Measurements from ENCODE around the gene FGGY.

Gene FGGY

DNA sequence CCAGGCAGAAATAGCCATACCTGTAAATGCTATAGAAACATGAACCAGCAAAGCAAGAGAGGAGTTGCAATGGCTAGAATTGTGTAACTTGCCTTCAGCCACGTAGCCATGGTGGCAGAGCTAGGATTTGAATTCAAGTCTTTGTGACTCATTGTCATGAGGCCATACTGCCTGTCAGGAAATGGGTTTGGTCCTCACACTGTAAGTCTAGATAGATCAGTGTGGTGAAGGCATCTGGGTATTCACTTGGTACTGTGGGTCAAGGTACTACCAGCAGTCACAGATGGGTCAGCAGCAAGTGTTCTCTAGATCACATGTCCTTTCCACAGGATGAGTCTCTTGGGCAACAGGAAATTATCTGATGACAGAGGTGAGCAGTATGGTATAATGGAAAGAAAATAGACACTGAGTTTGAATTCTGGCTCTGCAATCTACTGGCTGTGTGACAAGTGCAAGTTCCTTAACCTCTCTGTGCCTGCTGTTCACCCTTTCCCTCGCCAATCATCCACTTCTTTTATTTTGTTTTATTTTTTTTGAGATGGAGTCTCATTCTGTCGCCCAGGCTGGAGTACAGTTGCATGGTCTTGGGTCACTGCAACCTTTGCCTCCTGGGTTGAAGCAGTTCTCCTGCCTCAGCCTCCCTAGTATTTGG is 36.9 kb downstream of the FGGY start:
- TF ChIP-seq, protein P1, sequence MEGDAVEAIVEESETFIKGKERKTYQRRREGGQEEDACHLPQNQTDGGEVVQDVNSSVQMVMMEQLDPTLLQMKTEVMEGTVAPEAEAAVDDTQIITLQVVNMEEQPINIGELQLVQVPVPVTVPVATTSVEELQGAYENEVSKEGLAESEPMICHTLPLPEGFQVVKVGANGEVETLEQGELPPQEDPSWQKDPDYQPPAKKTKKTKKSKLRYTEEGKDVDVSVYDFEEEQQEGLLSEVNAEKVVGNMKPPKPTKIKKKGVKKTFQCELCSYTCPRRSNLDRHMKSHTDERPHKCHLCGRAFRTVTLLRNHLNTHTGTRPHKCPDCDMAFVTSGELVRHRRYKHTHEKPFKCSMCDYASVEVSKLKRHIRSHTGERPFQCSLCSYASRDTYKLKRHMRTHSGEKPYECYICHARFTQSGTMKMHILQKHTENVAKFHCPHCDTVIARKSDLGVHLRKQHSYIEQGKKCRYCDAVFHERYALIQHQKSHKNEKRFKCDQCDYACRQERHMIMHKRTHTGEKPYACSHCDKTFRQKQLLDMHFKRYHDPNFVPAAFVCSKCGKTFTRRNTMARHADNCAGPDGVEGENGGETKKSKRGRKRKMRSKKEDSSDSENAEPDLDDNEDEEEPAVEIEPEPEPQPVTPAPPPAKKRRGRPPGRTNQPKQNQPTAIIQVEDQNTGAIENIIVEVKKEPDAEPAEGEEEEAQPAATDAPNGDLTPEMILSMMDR (conservative IDR thresholded peaks at IDR 0.05; ENCODE audit: low read depth, low read length): no peak
- no peak for DNase-seq (ENCODE audit: low read depth)
- H3K4me3 ChIP-seq (ENCODE audit: low read length): no peak overlapping the region

DNA sequence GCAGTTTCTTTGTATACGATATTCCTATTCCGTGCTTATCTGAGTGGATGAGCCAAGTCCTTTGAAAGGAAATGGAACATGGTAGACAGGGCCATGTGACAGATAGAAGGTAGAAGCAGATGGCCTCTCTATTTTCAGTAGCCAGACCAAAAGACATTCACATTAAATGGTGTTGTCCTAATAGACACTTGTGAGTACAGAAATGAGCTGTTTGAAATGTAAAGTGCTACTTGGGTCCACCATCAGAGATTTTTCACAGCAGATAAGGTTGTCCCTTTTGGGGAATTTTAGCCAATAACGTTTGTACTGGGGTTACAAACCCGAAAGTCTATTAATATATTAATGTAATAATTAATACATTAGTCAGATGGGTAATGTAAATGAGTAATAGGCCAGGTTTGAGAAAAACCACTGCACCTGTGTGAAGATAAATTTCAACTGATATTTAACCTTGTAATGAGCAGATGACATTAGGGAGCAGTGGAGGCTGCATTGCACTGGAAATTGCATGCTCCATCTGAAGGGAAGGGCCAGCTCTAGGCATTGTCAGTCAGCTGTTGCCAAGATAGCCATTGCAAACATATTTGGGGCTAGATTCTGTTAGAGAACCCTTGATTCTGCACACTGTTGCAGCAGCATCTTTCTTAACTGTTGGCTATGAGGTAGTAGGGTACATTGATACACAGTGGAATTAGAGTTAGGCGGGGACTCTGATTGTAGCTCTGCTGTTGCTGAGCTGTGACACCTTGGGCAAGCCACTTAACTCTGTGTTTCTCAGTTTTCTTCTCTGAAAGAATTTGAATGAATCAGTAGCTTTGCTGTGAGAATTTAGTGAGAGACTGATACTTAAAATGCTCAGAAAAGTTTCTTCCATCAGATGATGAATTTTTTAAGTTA is 43.8 kb downstream of the FGGY start:
- TF ChIP-seq, protein P1 (conservative IDR thresholded peaks at IDR 0.05; ENCODE audit: low read depth, low read length): no peak

DNA sequence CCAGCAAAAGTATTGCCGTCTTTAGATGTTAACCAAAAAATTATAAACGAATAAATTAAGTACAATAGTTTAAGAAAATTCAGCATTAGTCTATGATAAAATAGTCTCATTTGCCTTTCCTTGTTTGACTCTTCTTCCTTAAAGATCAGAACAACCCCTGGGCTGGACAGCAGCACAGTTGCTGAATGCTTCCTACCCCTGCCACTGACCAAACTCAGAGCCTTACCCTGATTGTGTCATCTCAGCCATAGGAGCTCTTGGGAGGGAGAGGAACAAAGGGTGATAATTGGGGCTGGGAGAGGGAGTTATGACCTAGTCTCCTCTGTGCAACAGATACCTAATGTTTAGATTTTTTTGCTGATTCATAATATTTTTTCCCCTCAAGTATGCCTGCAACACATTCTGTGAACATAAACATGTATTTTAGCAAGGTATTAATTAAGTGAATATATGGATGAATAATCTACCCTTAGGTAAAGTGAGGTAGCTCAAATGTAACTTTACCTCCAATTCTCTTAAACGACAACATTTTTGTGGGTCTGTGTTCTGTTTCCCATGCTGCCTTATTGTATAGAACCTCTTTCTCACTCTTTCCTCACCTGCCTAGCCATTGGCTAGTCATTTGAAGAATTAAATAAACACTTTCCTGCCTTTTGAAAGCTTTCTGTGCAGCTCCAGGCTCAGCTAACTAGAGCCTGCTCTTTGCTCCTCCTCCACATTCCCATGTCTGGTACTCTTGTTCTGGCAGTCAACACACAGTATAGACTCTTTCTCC is 46.1 kb downstream of the FGGY start:
- TF ChIP-seq, protein P1 (conservative IDR thresholded peaks at IDR 0.05; ENCODE audit: low read depth, low read length): no peak
- no peak for DNase-seq (ENCODE audit: low read depth)
- no peak overlapping the region for H3K4me3 ChIP-seq (ENCODE audit: low read length)

More for the DNA sequence above, 43.8 kb downstream of the FGGY start:
- DNase-seq (ENCODE audit: low read depth): no peak
- no peak overlapping the region for H3K4me3 ChIP-seq (ENCODE audit: low read length)

DNA sequence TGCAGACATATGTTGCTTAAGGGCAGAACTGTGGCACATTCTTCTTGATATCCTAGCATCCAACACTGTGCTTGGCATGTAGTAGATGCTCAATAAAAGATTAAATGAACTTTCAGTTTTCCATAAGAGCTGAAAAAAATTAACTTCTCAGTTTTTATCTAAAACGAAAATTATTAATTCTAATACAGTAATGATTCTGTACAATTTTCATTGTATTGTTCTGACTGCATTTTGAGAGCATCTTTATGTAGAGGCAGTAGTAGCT is 46.6 kb downstream of the FGGY start:
- DNase-seq (ENCODE audit: low read depth): no peak
- no peak overlapping the region for H3K4me3 ChIP-seq (ENCODE audit: low read length)
- TF ChIP-seq, protein P1 (conservative IDR thresholded peaks at IDR 0.05; ENCODE audit: low read depth, low read length): no peak

DNA sequence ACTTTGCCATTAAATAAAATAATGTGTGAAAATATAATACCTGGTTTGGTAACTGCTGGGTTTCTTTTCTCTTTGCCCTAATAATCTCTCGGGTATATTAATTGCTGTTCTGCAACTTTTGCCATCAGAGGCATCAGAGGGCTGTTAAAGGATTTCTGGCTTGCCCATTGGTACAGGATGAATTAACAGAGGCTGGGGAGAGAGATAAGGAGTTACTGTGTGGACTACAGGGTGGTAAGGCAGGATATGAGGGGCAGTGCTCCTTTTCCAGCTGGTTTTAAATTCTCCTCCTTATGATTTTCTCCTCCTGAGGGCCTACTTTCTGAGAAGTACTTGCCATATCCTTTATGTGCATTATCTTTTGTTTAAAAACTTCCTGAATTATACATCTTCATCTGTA is 48.3 kb downstream of the FGGY start:
- H3K4me3 ChIP-seq (ENCODE audit: low read length): no peak overlapping the region
- DNase-seq (ENCODE audit: low read depth): no peak
- TF ChIP-seq, protein P1 (conservative IDR thresholded peaks at IDR 0.05; ENCODE audit: low read depth, low read length): no peak

DNA sequence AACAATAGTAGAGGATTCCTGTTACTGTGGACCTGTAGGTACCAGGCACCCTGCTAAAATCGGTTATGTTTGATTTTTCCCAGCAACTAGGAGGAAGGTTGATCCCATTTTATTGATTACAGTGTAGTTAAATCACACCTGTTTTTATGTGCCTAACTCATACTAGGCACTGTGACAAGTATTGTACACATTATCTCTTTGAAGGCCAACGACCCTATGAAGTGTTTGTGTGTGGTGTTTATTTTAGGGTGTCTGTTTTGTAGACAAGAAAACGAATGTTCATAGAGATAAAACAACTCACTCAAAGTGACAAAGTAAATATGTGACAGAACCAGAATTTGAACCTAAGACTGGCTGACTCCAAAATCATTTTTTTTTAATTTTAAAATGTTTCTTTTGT is 49.5 kb downstream of the FGGY start:
- H3K4me3 ChIP-seq (ENCODE audit: low read length): no peak overlapping the region
- TF ChIP-seq, protein P1 (conservative IDR thresholded peaks at IDR 0.05; ENCODE audit: low read depth, low read length): no peak
- DNase-seq (ENCODE audit: low read depth): no peak

Data from retinal pigment epithelial cell (primary cell).